Neuronal stem cell (in vitro differentiated cells): ENCODE data around the gene BGN.

Experiments used
- DNase-seq: peaks from one replicate; pipeline ENCODE4 v3.0.0-alpha.2; 2013; ENCODE audit warnings: low spot score
- H2AFZ ChIP-seq: one replicate; pipeline ENCODE4 v1.6.1; 2013; ENCODE audit warnings: mild to moderate bottlenecking, low read length, inconsistent platforms
- H2AK5ac ChIP-seq: 2 replicates; pipeline ENCODE4 v1.6.1; 2013; ENCODE audit warnings: low read depth, mild to moderate bottlenecking, inconsistent platforms, low read length, moderate library complexity, mixed read lengths
- H2BK120ac ChIP-seq: 2 replicates; pipeline ENCODE4 v1.6.1; 2013; ENCODE audit warnings: low read depth, mild to moderate bottlenecking, inconsistent platforms, low read length, moderate library complexity, mixed read lengths
- H2BK12ac ChIP-seq: one replicate; pipeline ENCODE4 v1.6.1; 2013; ENCODE audit warnings: low read length, inconsistent platforms
- H2BK15ac ChIP-seq: 2 replicates; pipeline ENCODE4 v1.6.1; 2013; ENCODE audit warnings: mild to moderate bottlenecking, low read length, inconsistent platforms, mixed read lengths
- H2BK5ac ChIP-seq: one replicate; pipeline ENCODE4 v1.6.1; 2013; ENCODE audit warnings: inconsistent platforms, mild to moderate bottlenecking, low read length, moderate library complexity
- H3K14ac ChIP-seq: one replicate; pipeline ENCODE4 v1.6.1; 2013; ENCODE audit warnings: low read length, inconsistent platforms
- H3K18ac ChIP-seq: 2 replicates; pipeline ENCODE4 v1.6.1; 2013; ENCODE audit warnings: low read length, inconsistent platforms
- H3K23ac ChIP-seq: 2 replicates; pipeline ENCODE4 v1.6.1; 2013; ENCODE audit warnings: low read depth, mild to moderate bottlenecking, mixed read lengths, low read length, inconsistent platforms; ENCODE audit not compliant: poor library complexity
- H3K27ac ChIP-seq: replicated peaks from 3 replicates; pipeline ENCODE4 v1.5.1; 2013; ENCODE audit warnings: low read length, inconsistent platforms
- H3K27me3 ChIP-seq, 3 experiments: 2 replicates each; pipeline ENCODE4 v1.6.1; 2013; ENCODE audit warnings: low read length in 3 of 3, mild to moderate bottlenecking in 2 of 3, inconsistent platforms in 1 of 3, low read depth in 1 of 3, mixed read lengths in 1 of 3, moderate library complexity in 1 of 3; ENCODE audit not compliant: control insufficient read depth in 3 of 3, insufficient read depth in 3 of 3
- H3K36me3 ChIP-seq, 2 donors: replicated peaks in 1 of 2; 2 replicates each; pipeline ENCODE4 v1.6.1; 2013; ENCODE audit warnings: low read length in 2 of 2; ENCODE audit not compliant: control insufficient read depth in 2 of 2, insufficient read depth in 2 of 2
- H3K4ac ChIP-seq: 2 replicates; pipeline ENCODE4 v1.6.1; 2013; ENCODE audit warnings: inconsistent platforms, mild to moderate bottlenecking, low read length, moderate library complexity
- H3K4me1 ChIP-seq, 2 donors: 1 replicate in 1 of 2; 2 replicates in 1 of 2; pipeline ENCODE4 v1.6.1; 2013; ENCODE audit warnings: low read length in 2 of 2, low read depth in 1 of 2; ENCODE audit not compliant: control insufficient read depth in 2 of 2, insufficient read depth in 1 of 2
- H3K4me2 ChIP-seq: one replicate; pipeline ENCODE4 v1.6.1; 2013; ENCODE audit warnings: mild to moderate bottlenecking, low read length, inconsistent platforms; ENCODE audit not compliant: insufficient read depth, poor library complexity, severe bottlenecking
- H3K4me3 ChIP-seq, 2 donors: 2 replicates each; pipeline ENCODE4 v1.5.1; 2013; ENCODE audit warnings: low read length in 2 of 2, mild to moderate bottlenecking in 2 of 2, inconsistent platforms in 1 of 2, moderate library complexity in 1 of 2
- H3K79me1 ChIP-seq: one replicate; pipeline ENCODE4 v1.6.1; 2013; ENCODE audit warnings: low read depth, mild to moderate bottlenecking, inconsistent platforms, low read length, moderate library complexity
- H3K9ac ChIP-seq: one replicate; pipeline ENCODE4 v1.6.1; 2013; ENCODE audit warnings: mild to moderate bottlenecking, low read depth, low read length, inconsistent platforms; ENCODE audit not compliant: poor library complexity
- H3K9me3 ChIP-seq, 2 donors: replicated peaks in 1 of 2; 2 replicates each; pipeline versions ENCODE3 to v1.6.1; 2013; ENCODE audit warnings: low read length in 2 of 2, mild to moderate bottlenecking in 2 of 2, inconsistent platforms in 1 of 2, low read depth in 1 of 2, mixed read lengths in 1 of 2, moderate library complexity in 1 of 2; ENCODE audit not compliant: control insufficient read depth in 2 of 2, insufficient read depth in 1 of 2
- H4K8ac ChIP-seq: one replicate; pipeline ENCODE4 v1.6.1; 2013; ENCODE audit warnings: low read depth, mild to moderate bottlenecking, inconsistent platforms, low read length, moderate library complexity
- H4K91ac ChIP-seq: one replicate; pipeline ENCODE4 v1.6.1; 2013; ENCODE audit warnings: low read length, low read depth, mild to moderate bottlenecking, inconsistent platforms; ENCODE audit not compliant: poor library complexity
- WGBS, 2 donors: extraction: QIAGEN DNeasy Blood & Tissue Kit; methylation state at CpG; one replicate each; pipeline ENCODE4 v1.1.7; 2013; ENCODE audit warnings: missing lambda C conversion rate in 2 of 2, mixed read lengths in 1 of 2; ENCODE audit not compliant: insufficient read length in 2 of 2, insufficient replicate concordance in 1 of 2; ENCODE audit errors: extremely low coverage in 2 of 2; 5-methylcytosine and 5-hydroxymethylcytosine counted together

The BGN gene

GRCh38 chrX:153470411-153471363, 24.1 kb upstream of the BGN start, which contains the start of gene HAUS7:
HAUS7 (minus strand) TSS chrX:153470576; CDS start chrX:153470557, 19 bp downstream.
- no peak within 1 kb of the TSS for H2BK12ac ChIP-seq
- H3K27me3 ChIP-seq, result peaks cover 0 to 26% (median 3%) of the 10 kb centered on the region in 3 experiments
- no peak within 1 kb of the TSS for H3K4ac ChIP-seq
- no peak within 1 kb of the TSS for H3K27ac ChIP-seq
- peaks cover 2 to 10% of the 10 kb centered on the region in 2 donors for H3K36me3 ChIP-seq
- H3K18ac ChIP-seq, result no peak within 1 kb of the TSS
- H3K4me1 ChIP-seq, result peaks cover 0 to 6% of the 10 kb centered on the region in 2 donors
- H3K9ac ChIP-seq, result peak within 1 kb of the TSS; percentile 72
- peak within 1 kb of the TSS; percentile 57 for H3K4me2 ChIP-seq
- H2AK5ac ChIP-seq, result no peak within 1 kb of the TSS
- H2BK15ac ChIP-seq, result no peak within 1 kb of the TSS
- no peaks in the 10 kb centered on the region for H3K79me1 ChIP-seq
- DNase-seq, result peak; percentile 81
- H4K91ac ChIP-seq, result no peak within 1 kb of the TSS
- peak within 1 kb of the TSS; percentile 70 to 93 for H3K4me3 ChIP-seq
- H3K23ac ChIP-seq, result no peak within 1 kb of the TSS
- H3K14ac ChIP-seq, result no peak within 1 kb of the TSS
- WGBS, 2 donors, result no CpG with 5 or more reads among the region's 70 CpGs
- no peaks in the 10 kb centered on the region for H3K9me3 ChIP-seq
- H2BK120ac ChIP-seq, result no peak within 1 kb of the TSS
- peak within 1 kb of the TSS; percentile 92 for H2AFZ ChIP-seq
- H4K8ac ChIP-seq, result no peak within 1 kb of the TSS
- no peak within 1 kb of the TSS for H2BK5ac ChIP-seq

GRCh38 chrX:153471663-153472280, 23.0 kb upstream of the BGN start:
- Histone ChIP-seq H2AK5ac (no peak overlapping the region), H3K4me3 (no peak overlapping the region), H2BK15ac (no peak overlapping the region), H3K4me2 (no peak overlapping the region), H4K8ac (no peak overlapping the region), H2BK120ac (no peak overlapping the region), H2AFZ (no peak overlapping the region), H3K4ac (no peak overlapping the region), H3K23ac (no peak overlapping the region), H3K14ac (no peak overlapping the region), H3K18ac (no peak overlapping the region), H3K9me3 (no peaks in the 10 kb centered on the region), H3K4me1 (peaks cover 0 to 6% of the 10 kb centered on the region in 2 donors), H3K36me3 (peaks cover 2 to 10% of the 10 kb centered on the region in 2 donors), H2BK5ac (no peak overlapping the region), H3K27me3 (peaks cover 0 to 33% (median 8%) of the 10 kb centered on the region in 3 experiments), H2BK12ac (no peak overlapping the region), H4K91ac (no peak overlapping the region), H3K27ac (no peak overlapping the region), H3K9ac (no peak overlapping the region), H3K79me1 (no peaks in the 10 kb centered on the region)
- no CpG with 5 or more reads among the region's 11 CpGs for WGBS, 2 donors
- no peak for DNase-seq

GRCh38 chrX:153473126-153473525, 21.7 kb upstream of the BGN start:
- WGBS, 2 donors, result no CpG with 5 or more reads among the region's 10 CpGs
- Histone ChIP-seq H3K4me2 (no peak overlapping the region), H2BK12ac (no peak overlapping the region), H3K79me1 (no peaks in the 10 kb centered on the region), H3K23ac (no peak overlapping the region), H3K4ac (no peak overlapping the region), H4K91ac (no peak overlapping the region), H3K9ac (no peak overlapping the region), H3K9me3 (no peaks in the 10 kb centered on the region), H3K14ac (no peak overlapping the region), H2BK5ac (no peak overlapping the region), H3K18ac (no peak overlapping the region), H2BK120ac (no peak overlapping the region), H4K8ac (no peak overlapping the region), H3K4me3 (no peak overlapping the region), H3K27me3 (peaks cover 0 to 46% (median 8%) of the 10 kb centered on the region in 3 experiments), H2AFZ (no peak overlapping the region), H3K36me3 (peaks cover 2 to 4% of the 10 kb centered on the region in 2 donors), H3K4me1 (peaks cover 0 to 6% of the 10 kb centered on the region in 2 donors), H2BK15ac (no peak overlapping the region), H2AK5ac (no peak overlapping the region), H3K27ac (no peak overlapping the region)
- no peak for DNase-seq

- Histone ChIP-seq H2AFZ (no peak overlapping the region), H3K4me2 (no peak overlapping the region), H3K4ac (no peak overlapping the region), H4K8ac (no peak overlapping the region), H4K91ac (no peak overlapping the region), H2BK15ac (no peak overlapping the region), H2BK5ac (no peak overlapping the region), H3K79me1 (no peaks in the 10 kb centered on the region), H3K4me1 (peaks cover 0 to 6% of the 10 kb centered on the region in 2 donors), H3K14ac (no peak overlapping the region), H3K4me3 (no peak overlapping the region), H3K9me3 (no peaks in the 10 kb centered on the region), H2BK120ac (no peak overlapping the region), H3K27ac (no peak overlapping the region), H2AK5ac (peak overlapping the region; percentile 81), H3K36me3 (no peaks in the 10 kb centered on the region), H2BK12ac (peak overlapping the region; percentile 22), H3K23ac (no peak overlapping the region), H3K9ac (no peak overlapping the region), H3K18ac (peak overlapping the region; percentile 87), H3K27me3 (peaks cover 0 to 47% (median 8%) of the 10 kb centered on the region in 3 experiments)
- no CpG with 5 or more reads among the region's 10 CpGs for WGBS, 2 donors
- no peak for DNase-seq
Measured at GRCh38 chrX:153474266-153474665, 20.5 kb upstream of the BGN start.
